Epithelial cell of alveolus of lung (primary cell): Measurements from ENCODE around the gene ZNF99. TPM values are rescaled to one million over a fixed set of nuclear protein-coding genes. Genes with fewer than 3 reads are reported as not detected.

Experiments
- total RNA-seq: library from RNA; depleted of rRNA; stranded (reverse); fragments of >200 nt; gene quantifications from 2 replicates; pipeline ENCODE4 v1.2.1, GENCODE V29; 2015

ZNF99 gene
- not detected in 2 replicates for total RNA-seq

DNA sequence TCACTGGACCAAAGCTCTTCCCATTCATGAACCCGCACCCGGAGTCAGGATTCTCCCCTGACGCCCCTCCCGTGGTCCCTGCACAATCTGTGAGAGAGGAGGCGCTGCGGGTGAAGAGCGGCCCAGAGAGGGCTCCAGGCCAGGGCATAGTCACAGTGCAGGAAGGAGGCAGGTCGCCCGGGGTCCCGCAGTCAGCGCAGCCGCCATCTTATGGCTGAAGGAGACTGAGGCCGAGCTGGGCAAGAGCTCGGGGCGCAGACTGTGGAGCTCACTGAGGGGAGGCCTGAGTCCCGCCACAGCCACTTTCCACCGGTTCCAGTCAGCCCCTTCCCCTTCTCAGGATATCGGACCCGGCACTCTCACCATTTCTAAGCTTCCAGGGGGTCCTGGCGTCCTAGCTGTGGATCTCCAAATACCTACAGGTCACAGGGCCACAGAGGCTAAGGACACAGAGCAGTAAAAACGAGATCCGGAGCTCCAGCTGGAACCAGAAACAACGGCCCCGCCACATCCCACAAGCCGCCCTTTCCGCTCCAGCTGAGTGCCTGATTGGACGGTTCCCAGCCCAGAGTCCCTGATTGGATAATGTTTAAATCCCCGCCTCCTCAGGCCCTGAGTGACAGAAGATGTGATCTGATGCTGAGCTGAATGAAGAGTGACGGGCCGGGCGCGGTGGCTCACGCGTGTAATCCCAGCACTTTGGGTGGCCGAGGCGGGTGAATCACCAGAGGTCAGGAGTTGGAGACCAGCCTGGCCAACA, at the start of gene ZNF99:
ZNF99 (minus strand) TSS at position 501 of the 760 bp plus-strand sequence; CDS start at position 366, 135 bp downstream.

DNA sequence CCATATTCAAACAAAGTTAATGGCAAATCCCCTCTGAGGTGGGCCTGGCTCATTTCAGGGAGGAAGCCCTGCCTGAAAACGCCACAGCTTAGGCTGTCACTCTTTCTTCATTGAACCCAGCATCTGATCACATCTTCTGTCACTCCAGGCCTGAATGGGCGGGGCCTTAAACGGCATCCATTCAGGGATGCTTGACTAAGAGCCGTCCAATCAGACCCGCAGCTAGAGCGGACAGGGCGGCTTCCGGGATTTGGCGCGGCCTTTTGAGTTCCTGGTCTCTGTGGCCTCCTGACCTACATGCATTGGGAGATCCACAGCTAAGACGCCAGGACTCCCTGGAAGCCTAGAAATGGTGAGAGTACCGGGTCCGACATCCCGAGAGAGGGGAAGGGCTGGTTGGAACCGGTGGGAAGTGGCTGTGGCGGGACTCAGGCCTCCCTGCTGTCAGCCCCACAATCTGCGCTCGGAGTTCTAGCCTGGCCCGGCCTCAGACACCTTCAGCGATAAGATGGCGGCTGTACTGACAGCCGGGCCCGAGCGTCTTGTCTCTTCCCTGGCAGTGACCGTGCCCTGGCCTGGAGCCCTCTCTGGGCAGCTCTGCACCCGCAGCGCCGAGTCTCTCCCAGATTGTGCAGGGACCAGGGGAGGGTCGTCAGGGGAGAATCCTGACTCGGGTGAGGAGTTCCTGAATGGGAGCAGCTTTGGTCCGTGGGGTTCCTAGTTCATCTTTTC, 48.2 kb upstream of the ZNF99 start, which contains the start of gene ZNF723:
ZNF723 (plus strand) TSS at position 261 of the 732 bp plus-strand sequence; CDS start at position 350, 89 bp downstream.

Other genes with a start within 250 kb of the ZNF99 start
- gene ZNF492, start 149.8 kb downstream of the ZNF99 start, total RNA-seq = 0.52 and 0.64 TPM in 2 replicates
- not detected in 2 replicates for gene ZNF723, start 48.1 kb upstream of the ZNF99 start, total RNA-seq
- not detected in 2 replicates for gene ZNF728, start 219.0 kb upstream of the ZNF99 start, total RNA-seq